K562 (cell line): ENCODE data around the gene SPRY4.

Source experiments
- BRD4 ChIP-seq: fragments of 200-600 bp; sonication (generic); IDR thresholded peaks from 2 replicates; pipeline ENCODE4 v1.6.1; 2017; ENCODE audit warnings: inconsistent platforms
- CEBPZ ChIP-seq: fragments of 150-350 bp; IDR thresholded peaks from 2 replicates; pipeline ENCODE4 v1.6.1; 2014; ENCODE audit warnings: low read depth, mild to moderate bottlenecking, low read length, borderline replicate concordance
- EZH2 ChIP-seq: IDR thresholded peaks from 2 replicates; pipeline ENCODE4 v1.6.1; 2012; ENCODE audit warnings: low read depth, mild to moderate bottlenecking, inconsistent platforms, low read length, borderline replicate concordance
- HNRNPH1 ChIP-seq: fragments of 200-400 bp; formaldehyde crosslinking; optimal IDR thresholded peaks from 2 replicates; pipeline ENCODE3; 2017; ENCODE audit warnings: low read depth, mild to moderate bottlenecking, low read length, moderate library complexity
- LARP7 ChIP-seq: fragments of 450-650 bp; IDR thresholded peaks from 2 replicates; pipeline ENCODE4 v1.6.1; 2016
- MEF2A ChIP-seq: IDR thresholded peaks from 2 replicates; pipeline ENCODE4 v1.6.1; 2011; ENCODE audit warnings: low read depth, mild to moderate bottlenecking, low read length, moderate library complexity; ENCODE audit not compliant: control insufficient read depth
- ZNF445 ChIP-seq: fragments of 250-450 bp; sonication (Bioruptor Pico); IDR thresholded peaks from 2 replicates; pipeline ENCODE4 v1.4.0; 2020; ENCODE audit warnings: low read depth, mild to moderate bottlenecking, moderate library complexity
- TF ChIP-seq, protein P1 (sequence below): fragments of 250-450 bp; sonication (Bioruptor Pico); IDR thresholded peaks from 2 replicates; pipeline ENCODE4 v1.8.0; 2021; ENCODE audit warnings: moderate library complexity, mild to moderate bottlenecking, inconsistent platforms

GRCh38 chr5:142292808-142293207, 32.0 kb downstream of the SPRY4 start:
- TF ChIP-seq BRD4 (no peak), LARP7 (no peak), ZNF445 (CRISPR knock-in tag) (no peak), MEF2A (no peak), CEBPZ (no peak), EZH2 (no peak), HNRNPH1 (no peak)
- TF ChIP-seq, protein P1, sequence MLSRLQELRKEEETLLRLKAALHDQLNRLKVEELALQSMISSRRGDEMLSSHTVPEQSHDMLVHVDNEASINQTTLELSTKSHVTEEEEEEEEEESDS (CRISPR knock-in tag), result no peak
